ENCODE measurements around the gene ERC2.

GRCh38 chr3:55691141-55691540 lies 777.1 kb downstream of the ERC2 start:
- TF ChIP-seq GATA2 (IDR thresholded peaks at IDR 0.05; ENCODE audit: low read depth, low read length) (no peak), GATA3 (IDR thresholded peaks at IDR 0.05; ENCODE audit: low read depth, low read length) (no peak)

Measured in SH-SY5Y (cell line).